Uterus (tissue), 2 donors: ENCODE data around the gene OR2AE1.

Source experiments
- POLR2A ChIP-seq, 2 donors: fragments of 450-650 bp; IDR thresholded peaks; one replicate each; pipeline ENCODE4 v1.6.1; 2016; ENCODE audit warnings: antibody characterized with exemption in 2 of 2, mild to moderate bottlenecking in 1 of 2, moderate library complexity in 1 of 2
- TF ChIP-seq, protein P1 (sequence below), 4 experiments: fragments of 200-600 bp in 2 of 4; fragments of 450-650 bp in 2 of 4; sonication (generic) in 2 of 4; IDR thresholded peaks; one replicate each; pipeline ENCODE4 v1.5.1; 2016 to 2019; ENCODE audit warnings: antibody characterized with exemption in 4 of 4, mild to moderate bottlenecking in 2 of 4, moderate library complexity in 1 of 4

DNA sequence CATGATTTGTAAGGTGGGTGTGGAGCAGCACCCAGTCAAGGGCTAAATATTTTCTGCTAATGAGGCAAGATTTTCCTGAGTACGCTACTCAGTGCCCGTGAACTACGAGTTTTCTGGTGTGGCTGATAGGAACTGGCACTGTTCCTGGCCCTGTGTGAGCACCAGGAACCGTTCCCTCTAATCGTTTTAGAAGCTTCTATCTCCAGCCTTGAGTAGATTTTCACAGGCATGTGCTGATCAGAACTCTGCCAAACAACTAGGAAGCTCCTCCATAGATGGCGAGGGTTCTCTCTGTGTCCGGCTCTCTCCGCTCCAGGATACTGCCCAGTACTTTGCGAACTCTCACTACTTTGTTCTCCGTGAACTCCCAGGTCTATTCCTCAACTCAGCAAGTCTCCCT, 24.7 kb upstream of the OR2AE1 start:
- TF ChIP-seq, protein P1, sequence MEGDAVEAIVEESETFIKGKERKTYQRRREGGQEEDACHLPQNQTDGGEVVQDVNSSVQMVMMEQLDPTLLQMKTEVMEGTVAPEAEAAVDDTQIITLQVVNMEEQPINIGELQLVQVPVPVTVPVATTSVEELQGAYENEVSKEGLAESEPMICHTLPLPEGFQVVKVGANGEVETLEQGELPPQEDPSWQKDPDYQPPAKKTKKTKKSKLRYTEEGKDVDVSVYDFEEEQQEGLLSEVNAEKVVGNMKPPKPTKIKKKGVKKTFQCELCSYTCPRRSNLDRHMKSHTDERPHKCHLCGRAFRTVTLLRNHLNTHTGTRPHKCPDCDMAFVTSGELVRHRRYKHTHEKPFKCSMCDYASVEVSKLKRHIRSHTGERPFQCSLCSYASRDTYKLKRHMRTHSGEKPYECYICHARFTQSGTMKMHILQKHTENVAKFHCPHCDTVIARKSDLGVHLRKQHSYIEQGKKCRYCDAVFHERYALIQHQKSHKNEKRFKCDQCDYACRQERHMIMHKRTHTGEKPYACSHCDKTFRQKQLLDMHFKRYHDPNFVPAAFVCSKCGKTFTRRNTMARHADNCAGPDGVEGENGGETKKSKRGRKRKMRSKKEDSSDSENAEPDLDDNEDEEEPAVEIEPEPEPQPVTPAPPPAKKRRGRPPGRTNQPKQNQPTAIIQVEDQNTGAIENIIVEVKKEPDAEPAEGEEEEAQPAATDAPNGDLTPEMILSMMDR (IDR thresholded peaks at IDR 0.05): no peak
- no peak for TF ChIP-seq POLR2A (IDR thresholded peaks at IDR 0.05)
